ENCODE data around the gene HOXD4. TPM values are rescaled to one million over a fixed set of nuclear protein-coding genes. Genes with fewer than 3 reads are reported as not detected.

HOXD4 gene
- total RNA-seq, 1 experiment from 2014 or later: not detected

- no peaks in the 10 kb centered on the region for H3K4me1 ChIP-seq (ENCODE audit: low read length)
- H3K4me3 ChIP-seq (ENCODE audit: low read length): no peak overlapping the region
- H3K9me2 ChIP-seq (replicated peaks; ENCODE audit: insufficient read depth, low read length): no peaks in the 10 kb centered on the region
- H4K20me1 ChIP-seq (ENCODE audit: insufficient read depth, low read depth, low read length): no peaks in the 10 kb centered on the region
- no peak overlapping the region for H3K9ac ChIP-seq (ENCODE audit: low read length)
- H3K4me2 ChIP-seq (ENCODE audit: low read depth, low read length, poor library complexity, severe bottlenecking): no peak overlapping the region
- H3K36me3 ChIP-seq (ENCODE audit: insufficient read depth, low read length): no peaks in the 10 kb centered on the region
- DNase-seq: no peak
- no peaks in the 10 kb centered on the region for H3K27me3 ChIP-seq (ENCODE audit: low read length)
- no peak overlapping the region for H2AFZ ChIP-seq (ENCODE audit: low read length)
- H3K9me3 ChIP-seq (ENCODE audit: low read length): no peaks in the 10 kb centered on the region
- no peak overlapping the region for H3K27ac ChIP-seq (ENCODE audit: low read length)
- no peaks in the 10 kb centered on the region for H3K79me2 ChIP-seq (ENCODE audit: low read length)
Measured at GRCh38 chr2:176156301-176156806, 5.0 kb downstream of the HOXD4 start.

GRCh38 chr2:176156807-176157498, 5.6 kb downstream of the HOXD4 start, which contains the start of gene HOXD3:
HOXD3 (plus strand) TSS chr2:176157307; CDS start chr2:176169115, 11,808 bp downstream.
- Histone ChIP-seq H3K9ac (ENCODE audit: low read length) (no peak within 1 kb of the TSS), H3K9me3 (ENCODE audit: low read length) (no peaks in the 10 kb centered on the region), H3K36me3 (ENCODE audit: insufficient read depth, low read length) (no peaks in the 10 kb centered on the region), H3K9me2 (replicated peaks; ENCODE audit: insufficient read depth, low read length) (no peaks in the 10 kb centered on the region), H3K4me1 (ENCODE audit: low read length) (no peaks in the 10 kb centered on the region), H3K79me2 (ENCODE audit: low read length) (no peaks in the 10 kb centered on the region), H3K4me2 (ENCODE audit: low read depth, low read length, poor library complexity, severe bottlenecking) (no peak within 1 kb of the TSS), H3K27ac (ENCODE audit: low read length) (no peak within 1 kb of the TSS), H2AFZ (ENCODE audit: low read length) (no peak within 1 kb of the TSS), H3K27me3 (ENCODE audit: low read length) (no peaks in the 10 kb centered on the region), H4K20me1 (ENCODE audit: insufficient read depth, low read depth, low read length) (no peaks in the 10 kb centered on the region), H3K4me3 (ENCODE audit: low read length) (no peak within 1 kb of the TSS)
- no peak for DNase-seq

GRCh38 chr2:176157499-176158185, 6.3 kb downstream of the HOXD4 start:
- Histone ChIP-seq H3K4me3 (ENCODE audit: low read length) (no peak overlapping the region), H3K79me2 (ENCODE audit: low read length) (no peaks in the 10 kb centered on the region), H3K36me3 (ENCODE audit: insufficient read depth, low read length) (no peaks in the 10 kb centered on the region), H3K4me1 (ENCODE audit: low read length) (no peaks in the 10 kb centered on the region), H2AFZ (ENCODE audit: low read length) (no peak overlapping the region), H3K27me3 (ENCODE audit: low read length) (no peaks in the 10 kb centered on the region), H4K20me1 (ENCODE audit: insufficient read depth, low read depth, low read length) (no peaks in the 10 kb centered on the region), H3K9ac (ENCODE audit: low read length) (no peak overlapping the region), H3K9me3 (ENCODE audit: low read length) (no peaks in the 10 kb centered on the region), H3K9me2 (replicated peaks; ENCODE audit: insufficient read depth, low read length) (no peaks in the 10 kb centered on the region), H3K27ac (ENCODE audit: low read length) (no peak overlapping the region), H3K4me2 (ENCODE audit: low read depth, low read length, poor library complexity, severe bottlenecking) (no peak overlapping the region)
- DNase-seq: no peak

GRCh38 chr2:176158186-176158591, 6.8 kb downstream of the HOXD4 start:
- no peaks in the 10 kb centered on the region for H3K9me3 ChIP-seq (ENCODE audit: low read length)
- no peak overlapping the region for H3K4me2 ChIP-seq (ENCODE audit: low read depth, low read length, poor library complexity, severe bottlenecking)
- no peaks in the 10 kb centered on the region for H4K20me1 ChIP-seq (ENCODE audit: insufficient read depth, low read depth, low read length)
- H3K4me3 ChIP-seq (ENCODE audit: low read length): no peak overlapping the region
- H3K9me2 ChIP-seq (replicated peaks; ENCODE audit: insufficient read depth, low read length): no peaks in the 10 kb centered on the region
- H3K79me2 ChIP-seq (ENCODE audit: low read length): no peaks in the 10 kb centered on the region
- H3K9ac ChIP-seq (ENCODE audit: low read length): no peak overlapping the region
- no peak for DNase-seq
- no peak overlapping the region for H2AFZ ChIP-seq (ENCODE audit: low read length)
- no peak overlapping the region for H3K27ac ChIP-seq (ENCODE audit: low read length)
- H3K36me3 ChIP-seq (ENCODE audit: insufficient read depth, low read length): no peaks in the 10 kb centered on the region
- H3K4me1 ChIP-seq (ENCODE audit: low read length): no peaks in the 10 kb centered on the region
- H3K27me3 ChIP-seq (ENCODE audit: low read length): no peaks in the 10 kb centered on the region

- Histone ChIP-seq H3K9ac (ENCODE audit: low read length) (no peak overlapping the region), H3K4me3 (ENCODE audit: low read length) (no peak overlapping the region), H3K36me3 (ENCODE audit: insufficient read depth, low read length) (no peaks in the 10 kb centered on the region), H3K4me1 (ENCODE audit: low read length) (no peaks in the 10 kb centered on the region), H3K27me3 (ENCODE audit: low read length) (no peaks in the 10 kb centered on the region), H3K9me3 (ENCODE audit: low read length) (no peaks in the 10 kb centered on the region), H2AFZ (ENCODE audit: low read length) (no peak overlapping the region), H3K4me2 (ENCODE audit: low read depth, low read length, poor library complexity, severe bottlenecking) (no peak overlapping the region), H3K27ac (ENCODE audit: low read length) (no peak overlapping the region), H3K9me2 (replicated peaks; ENCODE audit: insufficient read depth, low read length) (no peaks in the 10 kb centered on the region), H4K20me1 (ENCODE audit: insufficient read depth, low read depth, low read length) (no peaks in the 10 kb centered on the region), H3K79me2 (ENCODE audit: low read length) (no peaks in the 10 kb centered on the region)
- no peak for DNase-seq
Measured at GRCh38 chr2:176158855-176159662, 7.7 kb downstream of the HOXD4 start.

GRCh38 chr2:176159663-176160250, 8.4 kb downstream of the HOXD4 start:
- no peaks in the 10 kb centered on the region for H3K9me2 ChIP-seq (replicated peaks; ENCODE audit: insufficient read depth, low read length)
- no peaks in the 10 kb centered on the region for H3K27me3 ChIP-seq (ENCODE audit: low read length)
- H3K4me3 ChIP-seq (ENCODE audit: low read length): no peak overlapping the region
- H3K4me2 ChIP-seq (ENCODE audit: low read depth, low read length, poor library complexity, severe bottlenecking): no peak overlapping the region
- H3K27ac ChIP-seq (ENCODE audit: low read length): no peak overlapping the region
- no peaks in the 10 kb centered on the region for H3K4me1 ChIP-seq (ENCODE audit: low read length)
- H3K9me3 ChIP-seq (ENCODE audit: low read length): no peaks in the 10 kb centered on the region
- H2AFZ ChIP-seq (ENCODE audit: low read length): no peak overlapping the region
- no peaks in the 10 kb centered on the region for H3K36me3 ChIP-seq (ENCODE audit: insufficient read depth, low read length)
- no peaks in the 10 kb centered on the region for H3K79me2 ChIP-seq (ENCODE audit: low read length)
- H4K20me1 ChIP-seq (ENCODE audit: insufficient read depth, low read depth, low read length): no peaks in the 10 kb centered on the region
- DNase-seq: no peak
- H3K9ac ChIP-seq (ENCODE audit: low read length): no peak overlapping the region

GRCh38 chr2:176160251-176160985, 9.1 kb downstream of the HOXD4 start:
- H3K4me1 ChIP-seq (ENCODE audit: low read length): no peaks in the 10 kb centered on the region
- H3K27ac ChIP-seq (ENCODE audit: low read length): no peak overlapping the region
- no peaks in the 10 kb centered on the region for H3K9me2 ChIP-seq (replicated peaks; ENCODE audit: insufficient read depth, low read length)
- H3K36me3 ChIP-seq (ENCODE audit: insufficient read depth, low read length): no peaks in the 10 kb centered on the region
- H4K20me1 ChIP-seq (ENCODE audit: insufficient read depth, low read depth, low read length): no peaks in the 10 kb centered on the region
- H2AFZ ChIP-seq (ENCODE audit: low read length): no peak overlapping the region
- no peak overlapping the region for H3K4me3 ChIP-seq (ENCODE audit: low read length)
- H3K4me2 ChIP-seq (ENCODE audit: low read depth, low read length, poor library complexity, severe bottlenecking): no peak overlapping the region
- DNase-seq: no peak
- H3K79me2 ChIP-seq (ENCODE audit: low read length): no peaks in the 10 kb centered on the region
- H3K9me3 ChIP-seq (ENCODE audit: low read length): no peaks in the 10 kb centered on the region
- H3K27me3 ChIP-seq (ENCODE audit: low read length): no peaks in the 10 kb centered on the region
- H3K9ac ChIP-seq (ENCODE audit: low read length): no peak overlapping the region
